Activated CD4-positive, CD25-positive, alpha-beta regulatory T cell treated with anti-CD3 and anti-CD28 coated beads, Interleukin-2, amount 50 U/mL, for 24 hours (primary cell): Measurements from ENCODE around the gene IFITM10.

Experiments
- ATAC-seq, 2 donors: fragments of 150-1000 bp; cut with Tn5 transposase; one replicate each; pipeline ENCODE4 v1.10.0; 2021; ENCODE audit warnings: mild to moderate bottlenecking in 1 of 2, moderate library complexity in 1 of 2

Gene IFITM10

GRCh38 chr11:1750840-1751530 is 590 bp upstream of the IFITM10 start:
- ATAC-seq: no peak

DNA sequence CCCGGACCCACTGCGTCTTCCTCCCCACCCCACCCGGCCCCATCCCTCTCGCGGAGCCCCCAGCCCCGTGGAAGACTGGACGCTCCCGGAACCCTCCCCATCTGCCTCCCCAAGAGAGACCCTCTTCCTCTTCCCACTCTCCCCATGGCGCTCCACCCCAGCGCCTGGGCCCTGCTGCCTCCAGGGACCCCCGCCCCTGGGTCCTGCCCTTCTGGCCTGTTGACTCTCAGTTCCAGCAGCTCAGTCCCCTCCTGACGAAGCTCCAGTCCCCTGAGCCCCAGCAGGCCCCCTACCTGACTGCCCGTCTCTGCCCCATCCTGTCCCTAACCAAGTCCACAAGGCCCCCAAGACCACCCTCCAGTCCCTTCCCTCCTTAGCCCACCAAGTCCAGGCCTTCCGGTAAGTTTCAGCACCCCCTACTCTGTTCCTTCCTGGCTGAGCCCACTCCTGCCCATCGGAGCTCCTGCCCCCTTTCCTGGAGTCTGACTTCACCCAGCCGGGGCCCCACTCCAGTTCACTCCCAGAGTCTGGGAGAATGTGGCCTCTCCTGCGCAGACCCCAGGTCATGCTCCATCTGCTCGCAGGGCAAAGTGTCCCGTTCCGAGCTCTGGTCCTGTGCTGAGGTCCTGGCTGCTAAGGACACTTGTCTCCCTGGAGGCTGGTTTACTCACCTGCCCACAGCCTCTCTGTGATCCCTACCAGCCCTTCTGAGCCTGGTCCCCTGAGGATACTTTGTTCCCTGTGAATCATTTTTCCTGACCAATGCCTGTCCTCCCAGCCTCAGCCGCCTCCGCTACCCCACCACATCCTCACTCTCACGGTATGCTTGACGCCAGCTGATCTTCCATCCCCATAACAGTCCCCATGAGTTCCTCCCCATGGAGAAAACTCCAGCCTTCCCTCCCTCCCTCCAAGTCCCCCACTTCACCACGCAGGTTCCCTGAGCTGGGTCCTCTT is 722 bp downstream of the IFITM10 start:
- ATAC-seq: peak in 1 of 2 donors; percentile 9

DNA sequence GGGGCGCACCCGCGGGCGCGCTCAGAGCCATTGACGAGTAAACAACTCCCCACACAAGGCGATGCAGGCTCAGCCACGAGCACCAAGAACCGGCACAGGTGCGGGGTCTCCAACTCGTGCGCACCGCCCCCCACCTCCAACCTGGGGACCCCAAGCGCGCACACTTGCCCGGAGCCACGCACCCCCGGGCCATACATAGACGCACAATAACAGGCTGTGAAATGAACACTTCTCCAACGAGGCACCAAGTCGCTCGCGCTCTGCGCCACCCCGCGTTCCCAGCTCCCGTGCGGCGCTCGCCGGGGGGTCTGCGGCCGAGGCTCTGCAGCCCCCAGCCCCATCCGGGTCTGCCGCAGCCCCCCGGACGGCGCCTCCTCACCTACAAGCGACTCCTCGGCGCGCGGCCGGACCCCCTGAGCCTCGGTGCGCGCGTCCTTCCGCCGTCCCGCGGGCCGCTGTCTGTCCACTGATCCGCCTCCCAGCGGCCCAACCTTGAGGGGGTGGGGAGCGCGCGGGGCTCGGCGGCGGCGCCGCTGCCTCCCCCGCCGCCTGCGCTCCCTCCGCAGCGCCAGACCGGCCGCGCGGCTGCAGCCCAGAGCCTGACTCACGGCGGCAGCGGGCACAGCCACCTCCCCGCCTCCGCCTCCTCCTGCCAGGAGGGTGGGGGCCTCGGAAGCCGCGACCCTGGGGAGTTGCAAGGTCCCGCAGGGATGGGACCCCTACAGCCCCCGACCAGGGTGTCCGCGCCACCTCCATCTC is 1.6 kb downstream of the IFITM10 start:
- no peak for ATAC-seq

DNA sequence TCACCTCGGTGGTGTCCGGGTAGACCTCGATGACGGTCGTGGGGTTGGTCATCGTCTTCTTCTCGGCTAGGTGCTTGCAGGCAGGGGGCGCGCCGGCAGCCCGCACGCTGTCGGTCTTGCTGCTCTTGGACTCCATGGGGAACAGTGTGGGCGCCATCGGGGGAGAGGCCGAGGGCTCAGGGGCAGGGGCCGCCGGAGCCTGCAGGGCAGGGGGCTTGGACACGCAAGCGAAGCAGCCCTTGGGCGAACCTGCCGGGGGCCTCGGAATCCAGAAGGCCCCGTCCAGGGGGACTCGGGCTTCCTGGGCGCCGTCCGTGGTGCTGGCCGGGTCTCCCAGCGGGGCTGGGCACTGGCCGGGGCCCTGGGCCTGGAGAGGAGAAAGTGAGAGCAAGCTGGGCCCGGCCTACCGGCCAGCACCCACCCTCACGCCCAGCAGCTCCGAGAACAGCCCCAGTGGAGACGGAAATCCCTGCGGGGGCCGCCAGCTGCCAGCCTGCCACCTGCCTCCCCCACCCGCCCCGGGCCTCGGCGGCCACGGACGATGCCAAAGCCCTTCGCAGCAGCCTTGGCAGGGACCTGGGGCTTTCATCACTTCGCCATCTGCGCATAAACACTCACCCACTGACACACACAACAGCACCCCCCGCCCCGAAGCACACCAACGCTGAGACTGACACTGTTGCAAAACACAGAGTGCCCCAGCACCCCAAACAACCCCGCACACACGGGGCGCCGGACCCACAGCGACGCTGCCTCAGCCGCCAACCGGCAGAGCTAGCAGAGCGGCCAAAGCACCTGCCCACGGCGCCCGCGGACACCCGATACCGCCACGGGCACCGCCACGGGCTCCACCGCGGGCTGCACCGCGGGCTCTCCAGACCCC is 2.4 kb downstream of the IFITM10 start:
- ATAC-seq: no peak

DNA sequence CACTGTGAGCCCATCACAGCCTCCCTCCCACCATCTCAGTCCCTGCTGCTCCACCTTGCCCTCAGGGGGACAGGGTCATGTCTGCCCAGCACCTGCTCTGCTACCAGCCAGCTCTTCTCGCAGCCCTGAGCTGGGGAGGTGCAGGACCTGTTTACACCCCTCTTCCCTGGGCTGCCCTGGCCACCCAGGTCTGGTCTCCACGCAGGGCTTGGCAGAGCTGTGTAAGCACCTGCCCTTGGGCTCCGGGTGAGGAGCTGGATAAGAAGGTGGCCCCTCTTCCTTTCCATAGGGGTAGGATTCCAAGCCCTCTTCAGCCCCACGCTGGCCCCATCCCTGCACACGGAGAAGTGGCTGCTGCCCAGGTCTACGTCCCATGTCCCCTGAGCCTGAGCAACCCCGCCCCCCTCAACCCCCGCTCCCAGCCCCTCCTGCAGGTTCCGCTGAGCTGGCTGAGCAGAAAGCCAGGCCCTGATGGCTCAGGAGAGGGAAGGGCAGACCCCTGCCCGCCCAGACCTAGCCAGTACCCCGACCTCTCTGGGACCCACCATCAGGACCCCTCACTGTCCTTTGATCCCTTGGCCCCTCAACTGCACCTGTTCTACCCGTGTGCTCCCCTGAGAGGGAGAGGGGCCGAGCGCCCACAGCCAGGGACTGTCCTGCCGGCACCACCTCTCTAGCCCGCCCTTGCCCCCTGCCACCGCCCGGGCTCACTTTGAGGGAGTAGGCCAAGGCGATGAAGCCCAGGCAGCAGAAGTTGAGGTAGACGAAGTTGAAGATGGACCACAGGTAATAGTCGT is 3.2 kb downstream of the IFITM10 start:
- no peak for ATAC-seq

DNA sequence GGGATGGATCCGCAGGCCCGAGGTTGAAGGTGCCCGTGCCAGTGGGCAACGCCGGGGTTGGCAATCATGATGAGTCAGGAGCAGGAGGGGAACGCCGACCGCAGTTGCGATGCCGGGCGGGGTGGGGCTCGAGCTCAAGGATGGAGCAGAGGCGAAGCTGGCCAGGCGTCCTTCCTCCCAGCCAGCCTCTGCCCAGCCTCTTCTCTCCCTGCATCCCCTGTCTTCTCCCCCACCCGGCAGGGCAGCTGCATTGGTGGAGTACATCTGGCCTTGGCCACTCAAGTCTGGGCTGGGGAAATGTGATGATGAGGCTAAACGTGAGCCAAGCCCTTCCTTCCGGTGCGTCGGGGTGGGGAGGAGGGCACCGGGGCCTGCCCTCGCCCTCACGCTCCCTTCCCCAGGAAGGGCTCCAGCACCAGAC is 3.9 kb downstream of the IFITM10 start:
- ATAC-seq: no peak

DNA sequence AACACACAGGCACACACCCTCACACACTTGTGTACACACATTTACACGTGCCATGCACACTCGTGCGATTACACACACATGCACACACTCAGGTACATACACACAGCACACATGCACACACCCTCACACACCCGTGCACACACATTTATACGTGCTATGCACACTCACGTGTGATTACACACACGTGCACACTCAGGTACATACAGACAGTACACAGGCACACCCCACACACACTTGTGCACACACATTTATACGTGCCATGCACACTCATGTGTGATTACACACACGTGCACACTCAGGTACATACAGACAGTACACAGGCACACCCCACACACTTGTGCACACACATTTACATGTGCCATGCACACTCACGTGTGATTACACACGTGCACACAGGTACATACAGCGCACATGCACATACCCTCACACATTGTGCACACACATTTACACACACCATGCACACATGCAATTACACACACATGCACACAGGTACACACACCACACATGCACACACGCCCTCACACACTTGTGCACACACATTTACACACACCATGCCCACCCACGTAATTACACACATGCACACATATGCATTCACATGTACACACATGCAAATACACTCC is 4.6 kb downstream of the IFITM10 start:
- no peak for ATAC-seq

GRCh38 chr11:1744891-1745700 is 5.3 kb downstream of the IFITM10 start:
- ATAC-seq: no peak

GRCh38 chr11:1744137-1744886 is 6.1 kb downstream of the IFITM10 start:
- no peak for ATAC-seq

GRCh38 chr11:1743585-1744136 is 6.7 kb downstream of the IFITM10 start:
- ATAC-seq: no peak

DNA sequence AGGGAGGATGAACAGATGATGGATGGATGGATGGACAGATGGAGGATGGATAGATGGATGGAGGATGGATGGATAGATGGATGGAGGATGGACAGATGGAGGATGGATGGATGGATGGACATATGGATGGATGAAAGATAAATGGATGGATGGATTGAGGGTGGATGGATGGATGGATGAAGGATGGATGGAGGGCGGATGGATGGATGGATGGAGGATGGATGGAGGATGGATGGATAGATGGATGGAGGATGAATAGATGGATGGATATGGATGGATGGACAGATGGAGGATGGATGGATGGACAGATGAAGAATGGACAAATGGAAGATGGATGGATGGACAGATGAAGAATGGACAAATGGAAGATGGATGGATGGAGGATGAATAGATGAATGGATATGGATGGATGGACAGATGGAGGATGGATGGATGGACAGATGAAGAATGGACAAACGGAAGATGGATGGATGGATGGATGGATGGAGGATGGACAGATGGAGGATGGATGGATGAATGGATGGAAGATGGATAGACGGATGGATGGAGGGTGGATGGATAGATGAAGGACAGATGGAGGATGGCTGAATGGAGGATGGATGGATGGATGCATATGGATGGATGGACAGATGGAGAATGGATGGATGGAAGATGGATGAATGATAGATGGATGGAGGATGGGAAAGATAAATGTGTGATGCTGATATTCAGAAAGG is 7.4 kb downstream of the IFITM10 start:
- ATAC-seq: no peak

GRCh38 chr11:1742371-1742770 is 8.0 kb downstream of the IFITM10 start:
- ATAC-seq: no peak

DNA sequence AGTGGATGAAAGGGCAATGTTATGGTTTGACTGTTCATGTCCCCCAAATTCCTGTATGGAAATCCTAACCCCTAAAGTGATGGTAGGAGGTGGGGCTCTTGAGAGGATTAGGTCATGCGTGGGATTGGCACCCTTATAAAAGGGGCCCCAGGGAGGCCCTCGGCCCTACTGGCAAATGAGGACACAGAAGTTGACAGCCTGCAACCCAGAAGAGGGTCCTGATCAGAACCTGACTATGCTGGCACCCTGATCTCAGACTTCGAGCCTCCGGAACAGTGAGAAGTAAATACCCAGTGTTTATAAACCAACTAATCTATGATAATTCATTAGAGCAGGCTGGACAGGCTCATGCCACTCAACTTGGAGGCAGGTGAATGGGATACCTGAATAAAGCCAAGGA is 8.7 kb downstream of the IFITM10 start:
- ATAC-seq: no peak

DNA sequence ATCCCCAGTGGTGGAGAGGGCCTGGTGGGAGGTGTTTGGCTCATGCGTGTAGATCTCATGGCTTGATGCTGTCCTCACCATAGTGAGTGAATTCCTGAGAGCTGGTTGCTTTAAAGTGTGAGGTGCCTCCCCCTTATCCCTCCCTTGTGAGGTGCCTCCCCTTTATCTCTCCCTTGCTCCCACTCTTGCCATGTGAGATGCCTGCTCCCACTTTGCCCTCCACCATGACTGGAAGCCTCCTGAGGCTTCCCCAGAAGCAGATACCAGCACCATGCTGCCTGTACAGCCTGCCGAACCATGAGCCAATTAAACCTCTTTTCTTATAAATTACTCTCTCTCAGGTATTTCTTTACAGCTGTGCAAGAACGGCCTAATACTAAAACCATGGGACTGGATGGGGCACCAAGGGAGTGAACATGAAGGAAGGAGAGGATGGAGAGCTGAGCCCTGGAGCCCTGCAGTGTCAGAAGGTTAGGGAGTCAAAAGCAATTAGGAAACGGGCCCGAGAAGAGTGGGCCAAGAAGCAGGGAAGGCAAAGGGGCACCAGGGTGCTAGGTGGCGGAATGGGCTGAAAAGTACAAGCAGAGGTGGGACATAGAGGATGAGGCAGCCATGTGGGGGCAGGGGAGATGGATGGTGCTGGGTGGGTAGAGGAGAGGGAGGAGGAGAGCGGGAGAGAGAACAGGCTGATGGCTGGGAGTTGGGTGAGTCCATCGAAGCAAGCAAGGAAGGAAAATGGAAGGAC is 9.4 kb downstream of the IFITM10 start:
- ATAC-seq: no peak

DNA sequence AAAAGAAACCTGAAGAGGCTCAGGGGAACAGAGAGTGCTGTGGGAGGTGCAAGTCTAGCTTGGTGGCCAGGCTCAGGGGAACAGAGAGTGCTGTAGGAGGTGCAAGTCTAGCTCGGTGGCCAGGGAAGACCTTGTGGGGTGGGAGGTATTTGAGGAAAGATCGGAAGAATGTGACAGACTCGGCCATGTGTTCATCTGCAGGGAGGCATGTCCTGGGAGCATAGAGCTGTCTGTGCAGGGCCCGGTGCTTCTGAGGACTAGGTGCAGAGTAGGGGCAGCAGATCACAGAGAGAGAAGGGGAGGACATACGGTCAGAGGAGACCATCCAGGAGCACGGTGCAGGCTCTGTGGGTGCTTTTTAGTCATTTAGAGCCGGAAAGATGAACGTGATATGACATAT is 10.8 kb downstream of the IFITM10 start:
- ATAC-seq: no peak

DNA sequence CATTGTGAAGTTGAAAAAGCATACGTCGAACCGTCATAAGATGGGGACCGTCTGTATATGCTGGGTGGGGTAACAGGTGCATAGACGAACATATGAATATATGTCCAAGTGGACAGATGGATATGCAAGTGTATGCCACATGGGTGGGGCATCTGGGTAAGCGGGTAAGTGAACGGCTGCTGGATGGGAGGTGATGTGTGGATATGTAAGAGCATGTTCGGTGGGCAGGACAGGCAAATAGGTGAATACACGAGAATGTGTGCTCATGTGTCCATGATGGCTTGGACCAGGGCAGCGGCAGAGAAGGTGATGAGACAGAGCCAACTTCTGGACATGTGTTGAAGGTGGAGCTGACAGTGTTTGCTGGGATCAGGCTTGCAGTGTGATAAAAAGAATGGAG is 12.0 kb downstream of the IFITM10 start:
- no peak for ATAC-seq

DNA sequence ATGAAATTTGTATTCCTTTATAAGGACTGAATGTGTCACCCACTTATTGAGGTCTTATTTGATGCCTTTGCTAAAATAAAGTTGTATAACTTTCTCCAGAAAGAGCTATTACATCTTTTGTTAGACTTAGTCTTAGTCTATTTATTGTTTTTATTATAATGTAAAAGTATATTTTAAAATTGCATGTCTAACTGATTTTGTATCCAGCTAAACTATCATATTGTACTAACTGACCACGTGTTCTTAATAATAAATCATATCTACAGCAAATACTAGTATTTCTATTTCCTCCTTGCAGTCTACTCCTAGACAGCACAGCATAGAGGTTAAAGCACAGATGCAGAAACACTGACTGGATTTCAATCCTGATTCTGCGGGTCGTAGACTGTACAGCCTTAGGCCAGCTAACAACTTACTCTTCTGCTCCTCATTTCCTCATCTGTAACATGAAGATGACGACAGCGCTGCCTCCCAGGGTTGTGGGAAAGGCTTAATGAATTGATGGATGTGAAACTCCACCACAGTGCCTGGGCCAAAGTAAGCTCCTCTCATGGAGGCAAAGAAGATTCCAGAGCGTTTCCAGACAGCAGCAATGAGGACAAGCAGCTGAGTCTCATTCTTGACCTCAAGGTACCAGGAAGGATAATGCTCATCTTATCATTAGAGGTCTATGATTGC is 13.2 kb downstream of the IFITM10 start:
- no peak for ATAC-seq
